Fibroblast of lung (primary cell): Measurements from ENCODE around the gene TGFBR3.

Source experiments
- EZH2 ChIP-seq: IDR thresholded peaks from 2 replicates; pipeline ENCODE4 v1.5.1; 2012; ENCODE audit warnings: low read length, control low read depth, mild to moderate bottlenecking; ENCODE audit errors: missing control alignments
- TF ChIP-seq, protein P1 (sequence below), 2 donors: IDR thresholded peaks in 1 of 2; conservative IDR thresholded peaks in 1 of 2; 1 replicate in 1 of 2; 2 replicates in 1 of 2; pipeline ENCODE4 v1.5.1; 2011 to 2012; ENCODE audit warnings: low read length in 2 of 2, control low read depth in 1 of 2, inconsistent platforms in 1 of 2, low read depth in 1 of 2, mild to moderate bottlenecking in 1 of 2

DNA sequence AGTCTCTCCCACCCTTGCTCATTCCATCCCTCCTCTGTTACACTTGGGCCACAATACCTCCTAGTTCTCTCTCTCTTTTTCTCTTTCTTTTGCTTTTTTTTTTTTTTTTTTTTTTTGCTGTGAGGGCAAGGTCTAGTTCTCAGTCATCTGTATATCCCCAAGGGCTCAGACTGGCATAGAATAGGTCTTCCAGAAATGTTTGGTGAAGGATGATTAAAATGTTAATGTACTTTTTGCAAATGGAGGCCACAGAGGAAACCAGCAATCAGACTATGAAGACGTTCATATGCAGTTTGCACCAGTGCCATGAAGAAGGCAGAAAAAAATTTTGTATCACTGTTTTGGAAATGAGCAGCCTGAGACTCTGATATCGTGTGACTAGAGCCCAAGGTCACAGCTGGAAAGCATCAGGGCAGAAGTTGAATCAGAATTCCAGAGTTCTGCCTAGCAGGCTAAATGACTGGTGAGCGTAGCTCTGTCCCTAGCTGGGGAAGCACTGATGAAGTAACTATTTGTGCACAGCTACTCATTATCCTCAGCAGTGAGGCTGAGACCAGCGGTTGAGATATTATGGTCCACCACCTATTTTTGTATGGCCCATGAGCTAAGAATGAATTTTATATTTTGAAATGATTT, 186.5 kb downstream of the TGFBR3 start:
- no peak for TF ChIP-seq EZH2
- TF ChIP-seq, protein P1, sequence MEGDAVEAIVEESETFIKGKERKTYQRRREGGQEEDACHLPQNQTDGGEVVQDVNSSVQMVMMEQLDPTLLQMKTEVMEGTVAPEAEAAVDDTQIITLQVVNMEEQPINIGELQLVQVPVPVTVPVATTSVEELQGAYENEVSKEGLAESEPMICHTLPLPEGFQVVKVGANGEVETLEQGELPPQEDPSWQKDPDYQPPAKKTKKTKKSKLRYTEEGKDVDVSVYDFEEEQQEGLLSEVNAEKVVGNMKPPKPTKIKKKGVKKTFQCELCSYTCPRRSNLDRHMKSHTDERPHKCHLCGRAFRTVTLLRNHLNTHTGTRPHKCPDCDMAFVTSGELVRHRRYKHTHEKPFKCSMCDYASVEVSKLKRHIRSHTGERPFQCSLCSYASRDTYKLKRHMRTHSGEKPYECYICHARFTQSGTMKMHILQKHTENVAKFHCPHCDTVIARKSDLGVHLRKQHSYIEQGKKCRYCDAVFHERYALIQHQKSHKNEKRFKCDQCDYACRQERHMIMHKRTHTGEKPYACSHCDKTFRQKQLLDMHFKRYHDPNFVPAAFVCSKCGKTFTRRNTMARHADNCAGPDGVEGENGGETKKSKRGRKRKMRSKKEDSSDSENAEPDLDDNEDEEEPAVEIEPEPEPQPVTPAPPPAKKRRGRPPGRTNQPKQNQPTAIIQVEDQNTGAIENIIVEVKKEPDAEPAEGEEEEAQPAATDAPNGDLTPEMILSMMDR (conservative IDR thresholded peaks at IDR 0.05 in 1 of 2, IDR thresholded peaks at IDR 0.05 in 1 of 2; ENCODE audit: low read depth in 1 of 2, low read length in 2 of 2), result no peak
